GM13977 (cell line): Measurements from ENCODE around the gene PKNOX2.

Experiments used
- DNase-seq: peaks from one replicate; pipeline ENCODE4 v3.0.0; 2012; ENCODE audit warnings: low spot score
- in situ Hi-C: fragments of 300-500 bp; cut with MboI; formaldehyde crosslinking; loops from one replicate; pipeline ENCODE4 v1.12.0; 2022; ENCODE audit warnings: low sequenced_read_pairs, low pct_unique_long_range_greater_than_20kb, mixed read lengths, inconsistent platforms; ENCODE audit not compliant: unreplicated experiment
- TF ChIP-seq, protein P1 (sequence below): IDR thresholded peaks from 2 replicates; pipeline ENCODE4 v1.5.1; 2012; ENCODE audit warnings: mild to moderate bottlenecking, control low read depth; ENCODE audit not compliant: insufficient read depth; ENCODE audit errors: extremely low read depth, missing control alignments

The PKNOX2 gene

DNA sequence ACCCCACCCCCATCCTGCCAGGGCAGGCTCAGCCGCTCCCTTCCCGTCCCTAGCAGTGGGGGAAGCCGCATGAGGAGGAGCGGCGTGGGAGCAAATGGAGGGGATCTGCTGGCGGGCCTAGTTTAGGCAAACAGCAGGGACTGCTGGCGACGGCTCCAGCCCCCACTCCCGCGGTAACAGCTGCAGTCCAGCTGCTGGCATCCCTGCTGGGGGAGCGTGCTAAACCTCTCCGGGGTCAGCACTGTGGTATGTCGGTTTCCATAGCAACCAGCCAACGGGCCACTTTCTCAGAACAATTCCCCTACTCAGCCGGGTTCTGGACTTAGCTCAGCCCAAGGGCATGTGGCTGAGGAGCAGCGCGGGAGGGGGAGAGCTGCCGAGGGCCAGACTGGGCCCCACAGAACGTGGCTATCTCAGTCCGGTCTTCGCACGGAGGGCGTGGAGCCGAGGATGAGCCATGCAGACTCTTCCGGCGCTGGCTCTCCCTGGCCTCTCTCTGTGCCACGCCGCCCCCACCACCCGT, 98.8 kb downstream of the PKNOX2 start:
- in situ Hi-C loops, result no loop called here
- TF ChIP-seq, protein P1, sequence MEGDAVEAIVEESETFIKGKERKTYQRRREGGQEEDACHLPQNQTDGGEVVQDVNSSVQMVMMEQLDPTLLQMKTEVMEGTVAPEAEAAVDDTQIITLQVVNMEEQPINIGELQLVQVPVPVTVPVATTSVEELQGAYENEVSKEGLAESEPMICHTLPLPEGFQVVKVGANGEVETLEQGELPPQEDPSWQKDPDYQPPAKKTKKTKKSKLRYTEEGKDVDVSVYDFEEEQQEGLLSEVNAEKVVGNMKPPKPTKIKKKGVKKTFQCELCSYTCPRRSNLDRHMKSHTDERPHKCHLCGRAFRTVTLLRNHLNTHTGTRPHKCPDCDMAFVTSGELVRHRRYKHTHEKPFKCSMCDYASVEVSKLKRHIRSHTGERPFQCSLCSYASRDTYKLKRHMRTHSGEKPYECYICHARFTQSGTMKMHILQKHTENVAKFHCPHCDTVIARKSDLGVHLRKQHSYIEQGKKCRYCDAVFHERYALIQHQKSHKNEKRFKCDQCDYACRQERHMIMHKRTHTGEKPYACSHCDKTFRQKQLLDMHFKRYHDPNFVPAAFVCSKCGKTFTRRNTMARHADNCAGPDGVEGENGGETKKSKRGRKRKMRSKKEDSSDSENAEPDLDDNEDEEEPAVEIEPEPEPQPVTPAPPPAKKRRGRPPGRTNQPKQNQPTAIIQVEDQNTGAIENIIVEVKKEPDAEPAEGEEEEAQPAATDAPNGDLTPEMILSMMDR, result no peak
- DNase-seq, result no peak

DNA sequence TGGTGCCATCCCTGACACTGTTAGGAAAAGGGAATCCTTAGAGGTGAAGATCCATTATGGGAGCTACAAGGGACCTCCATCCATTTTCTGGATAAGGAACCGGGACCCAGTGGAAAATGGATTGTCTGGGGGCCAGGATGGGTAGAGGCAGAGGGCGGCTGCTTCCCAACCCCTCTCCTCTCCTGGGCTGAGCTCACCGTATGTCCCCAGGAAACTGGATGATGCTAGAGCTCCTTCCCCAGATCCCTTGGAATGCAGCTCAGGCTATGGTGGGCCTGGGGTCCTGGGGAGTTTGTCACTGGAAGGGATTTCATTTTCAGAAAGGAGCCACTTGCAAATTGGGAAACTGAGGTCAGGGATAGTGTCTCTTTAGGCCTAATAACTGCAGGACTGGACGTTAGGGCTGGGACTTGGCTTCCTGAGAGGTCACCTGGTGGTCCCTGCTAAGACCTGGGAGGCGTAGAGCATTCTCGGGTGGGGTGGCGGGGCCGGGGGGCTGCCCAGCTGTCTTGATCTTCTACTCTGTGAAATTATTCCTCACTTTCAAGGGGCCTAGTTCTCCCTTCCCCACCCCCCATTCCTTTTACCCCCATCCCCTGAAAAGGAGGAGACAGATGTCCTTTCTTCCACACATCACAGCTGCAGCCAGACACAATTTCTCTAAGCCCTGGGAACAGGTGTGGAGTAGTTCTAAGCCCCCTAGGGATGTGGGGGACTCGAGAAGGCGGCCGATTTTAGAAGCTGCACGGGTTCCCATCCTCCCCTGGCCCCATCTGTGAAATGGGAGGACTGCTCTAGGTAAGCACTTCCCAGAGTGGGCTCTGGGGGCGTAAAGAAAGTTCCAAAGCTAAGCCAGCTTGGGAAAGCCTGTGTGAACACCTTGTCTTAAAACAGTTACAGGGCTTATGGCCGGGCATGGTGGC, 99.8 kb downstream of the PKNOX2 start:
- in situ Hi-C loops, result no loop called here
- TF ChIP-seq, protein P1, result no peak
- no peak for DNase-seq

DNA sequence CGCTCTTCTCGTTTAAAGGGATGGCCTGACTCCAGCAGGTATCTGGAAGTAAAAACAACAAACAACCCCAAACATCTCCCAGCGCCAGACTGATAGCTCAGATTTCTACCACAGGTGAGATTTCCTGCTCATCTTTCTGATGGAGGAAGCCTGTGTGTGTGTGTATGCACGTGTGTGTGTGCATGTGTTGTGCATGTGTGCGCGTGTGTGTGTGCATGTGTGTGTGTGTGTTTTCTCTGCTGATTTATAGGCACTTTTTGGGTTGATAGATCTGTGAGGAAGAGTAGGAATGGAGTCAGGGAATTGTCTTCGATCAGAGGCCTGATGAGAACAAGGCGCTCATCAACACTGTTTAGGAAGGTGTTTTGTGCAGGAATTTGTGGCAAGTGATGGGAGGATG, 103.0 kb downstream of the PKNOX2 start:
- TF ChIP-seq, protein P1, result no peak
- in situ Hi-C loops, result no loop called here
- no peak for DNase-seq

DNA sequence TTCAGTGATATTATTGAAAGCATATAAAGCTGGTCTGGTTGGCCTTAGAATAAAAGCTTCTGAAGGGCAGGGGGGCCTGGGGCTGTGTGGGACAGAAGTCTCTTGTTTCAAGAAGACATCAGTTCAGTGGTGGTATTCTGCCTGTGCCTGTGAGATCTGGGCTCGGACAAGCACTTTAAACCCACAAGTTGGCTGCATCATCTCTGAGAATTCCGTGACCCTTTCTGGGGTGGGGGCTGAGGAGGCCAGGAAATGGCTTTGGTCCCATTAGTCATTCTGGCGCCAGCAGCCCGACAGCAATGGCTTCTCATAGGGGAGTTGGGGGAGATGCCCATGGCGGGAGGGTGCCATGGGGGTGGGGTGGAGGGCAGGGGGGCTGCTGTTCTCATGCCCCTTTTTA, 104.1 kb downstream of the PKNOX2 start:
- no peak for DNase-seq
- in situ Hi-C loops, result no loop called here
- TF ChIP-seq, protein P1, result no peak

DNA sequence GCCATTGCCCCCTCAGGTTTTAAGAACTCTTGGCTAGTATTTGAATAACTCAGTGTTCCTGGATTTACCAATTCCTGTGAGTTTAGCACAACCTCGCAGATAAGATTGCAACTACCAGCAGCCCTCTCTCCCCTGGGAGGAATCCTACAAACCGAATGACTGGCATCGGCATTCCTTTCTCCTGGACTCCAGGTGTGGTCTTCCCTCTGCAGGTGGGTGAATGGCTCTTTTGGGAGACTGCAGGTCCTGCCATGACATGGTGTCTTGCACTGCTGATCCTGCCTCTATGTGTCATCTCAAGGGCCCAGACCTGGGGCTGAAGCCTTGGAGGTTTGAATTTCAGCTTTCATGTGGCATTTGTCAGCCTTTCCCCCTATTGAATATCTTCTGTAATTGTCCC, 105.6 kb downstream of the PKNOX2 start:
- no peak for DNase-seq
- in situ Hi-C loops, result no loop called here
- TF ChIP-seq, protein P1, result no peak

- in situ Hi-C loops, result no loop called here
- no peak for DNase-seq
- TF ChIP-seq, protein P1, result no peak
These were observed 106.2 kb downstream of the PKNOX2 start for GRCh38 chr11:125270711-125271110.
